ENCODE measurements around the gene HPX.

DNA sequence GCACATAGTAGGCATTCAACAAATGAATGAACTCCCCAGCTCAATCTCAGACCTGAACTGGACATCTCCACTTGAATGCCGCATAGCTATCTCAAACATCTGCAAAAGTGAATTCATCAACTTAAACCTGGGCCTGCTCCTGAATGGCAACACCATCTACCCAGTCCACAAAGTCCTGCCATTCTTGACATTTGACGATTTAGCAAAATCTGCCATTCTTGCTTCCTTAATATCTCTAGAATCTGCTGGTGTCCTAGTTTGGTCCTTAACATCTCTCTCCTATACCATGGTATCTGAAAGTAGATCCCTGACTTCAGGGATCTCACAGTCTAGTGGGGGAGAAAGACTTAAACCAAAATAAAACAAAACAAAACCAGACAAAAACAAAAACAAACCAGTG is 12.4 kb upstream of the HPX start:
- no peak for TF ChIP-seq SUZ12 (IDR thresholded peaks at IDR 0.05)
- no peak for TF ChIP-seq FOXK2 (IDR thresholded peaks at IDR 0.05)
- TF ChIP-seq NFRKB (IDR thresholded peaks at IDR 0.05), result no peak
- TF ChIP-seq FOXM1 (IDR thresholded peaks at IDR 0.05; ENCODE audit: borderline replicate concordance), result no peak
- no peak for TF ChIP-seq L3MBTL2 (conservative IDR thresholded peaks at IDR 0.05)
- no peak for TF ChIP-seq ZNF384 (IDR thresholded peaks at IDR 0.05)
- no peak for TF ChIP-seq SP1 (IDR thresholded peaks at IDR 0.05)
- no peak for TF ChIP-seq BHLHE40 (IDR thresholded peaks at IDR 0.05; ENCODE audit: borderline replicate concordance)
- TF ChIP-seq HDGF (IDR thresholded peaks at IDR 0.05; ENCODE audit: borderline replicate concordance), result no peak
- no peak for TF ChIP-seq ELF4 (IDR thresholded peaks at IDR 0.05)
